Skeletal muscle cell (primary cell): ENCODE measurements around the gene PAK5.
A peak's percentile ranks its signal among the peaks of the same experiment; 100 is the strongest.

ENCODE experiments used
- DNase-seq: peaks from one replicate; pipeline ENCODE4 v3.0.0-alpha.2; 2010; ENCODE audit warnings: low read depth
- H3K4me3 ChIP-seq: 2 replicates; pipeline ENCODE4 v1.5.1; 2011; ENCODE audit warnings: low read depth, mild to moderate bottlenecking, control low read depth, low read length, moderate library complexity

Gene PAK5

GRCh38 chr20:9629831-9630230 lies 209.0 kb downstream of the PAK5 start:
- no peak overlapping the region for H3K4me3 ChIP-seq
- no peak for DNase-seq

DNA sequence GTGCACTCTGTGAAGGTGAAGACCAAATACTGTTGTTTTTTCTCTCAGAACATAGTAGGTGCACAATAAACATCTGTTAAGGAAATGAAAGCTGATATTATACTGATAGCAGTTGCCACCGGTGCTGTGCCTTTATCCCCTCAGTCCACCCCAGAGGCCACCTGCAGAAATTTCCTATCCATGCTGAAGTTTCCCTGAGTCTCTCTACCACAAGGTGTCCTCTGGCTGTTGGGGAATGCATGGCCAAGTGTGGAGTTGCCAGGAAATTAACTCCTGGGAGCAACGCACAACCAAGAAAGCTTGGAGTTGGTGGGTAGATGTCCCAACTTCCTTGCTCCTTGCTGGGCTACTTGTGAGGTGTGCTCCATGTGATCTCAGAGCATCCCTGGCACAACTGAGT lies 210.3 kb downstream of the PAK5 start:
- DNase-seq = no peak
- no peak overlapping the region for H3K4me3 ChIP-seq

DNA sequence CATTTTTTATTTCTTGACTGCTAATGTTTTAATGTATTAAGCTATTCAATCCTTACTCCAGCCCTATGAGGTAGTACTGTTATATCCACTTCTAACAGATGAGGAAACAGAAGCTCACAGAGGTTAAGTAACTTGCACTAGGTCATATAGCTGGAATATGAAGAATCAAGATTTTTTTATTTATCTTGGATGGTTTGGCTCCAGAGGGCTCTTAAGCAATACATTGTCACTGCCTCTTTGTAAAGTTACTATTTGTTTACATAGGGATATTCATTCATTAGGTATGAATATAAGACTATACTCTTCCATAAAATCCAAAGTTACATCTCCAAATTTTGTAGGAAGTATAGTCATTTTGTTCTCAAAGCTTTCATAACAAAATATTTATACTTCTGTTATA lies 210.7 kb downstream of the PAK5 start:
- H3K4me3 ChIP-seq = no peak overlapping the region
- no peak for DNase-seq

DNA sequence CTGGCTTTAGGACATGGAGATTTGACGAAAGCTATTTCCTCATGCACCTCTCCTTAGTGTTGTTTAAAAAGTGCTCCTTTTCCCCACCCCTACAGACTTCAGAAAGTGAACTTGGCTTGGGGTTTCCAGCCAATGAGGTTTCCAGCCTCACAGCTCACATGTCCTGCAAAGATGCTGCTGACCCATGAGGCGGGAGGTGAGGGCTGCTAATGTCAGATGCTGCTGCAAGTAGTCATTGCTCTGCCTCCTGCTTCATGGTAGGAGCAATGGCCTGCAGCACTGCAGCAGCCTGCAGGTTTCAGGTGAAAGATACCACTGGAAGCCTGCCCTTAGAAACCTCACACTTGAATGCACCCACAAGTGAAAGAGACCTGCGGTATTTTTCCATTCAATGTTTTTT lies 211.7 kb downstream of the PAK5 start:
- no peak for DNase-seq
- no peak overlapping the region for H3K4me3 ChIP-seq

GRCh38 chr20:9626357-9626756 lies 212.5 kb downstream of the PAK5 start:
- no peak overlapping the region for H3K4me3 ChIP-seq
- no peak for DNase-seq

- H3K4me3 ChIP-seq = no peak overlapping the region
Observed at GRCh38 chr20:9617940-9618339, 220.9 kb downstream of the PAK5 start.

GRCh38 chr20:9616833-9617461 lies 221.9 kb downstream of the PAK5 start:
- DNase-seq = peak; percentile 13
- H3K4me3 ChIP-seq = no peak overlapping the region

More at GRCh38 chr20:9617940-9618339, 220.9 kb downstream of the PAK5 start:
- no peak for DNase-seq

DNA sequence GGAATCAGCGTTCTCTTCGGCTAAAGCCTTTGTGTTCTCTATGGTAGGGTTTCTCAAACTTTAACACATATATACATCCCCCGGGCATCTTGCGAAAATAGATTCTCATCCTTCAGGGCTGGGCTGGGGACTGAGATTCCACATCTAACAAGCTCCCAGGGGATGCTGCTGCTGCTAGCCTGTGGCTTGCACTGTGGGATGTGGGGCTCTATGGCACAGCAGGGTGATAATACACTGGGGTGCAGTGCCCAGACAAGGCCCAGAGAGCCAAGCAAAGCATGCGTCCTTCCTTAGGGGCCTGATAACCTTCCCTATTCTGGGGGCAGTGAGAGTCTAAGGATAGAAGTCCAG lies 222.4 kb downstream of the PAK5 start:
- no peak overlapping the region for H3K4me3 ChIP-seq
- DNase-seq = no peak

DNA sequence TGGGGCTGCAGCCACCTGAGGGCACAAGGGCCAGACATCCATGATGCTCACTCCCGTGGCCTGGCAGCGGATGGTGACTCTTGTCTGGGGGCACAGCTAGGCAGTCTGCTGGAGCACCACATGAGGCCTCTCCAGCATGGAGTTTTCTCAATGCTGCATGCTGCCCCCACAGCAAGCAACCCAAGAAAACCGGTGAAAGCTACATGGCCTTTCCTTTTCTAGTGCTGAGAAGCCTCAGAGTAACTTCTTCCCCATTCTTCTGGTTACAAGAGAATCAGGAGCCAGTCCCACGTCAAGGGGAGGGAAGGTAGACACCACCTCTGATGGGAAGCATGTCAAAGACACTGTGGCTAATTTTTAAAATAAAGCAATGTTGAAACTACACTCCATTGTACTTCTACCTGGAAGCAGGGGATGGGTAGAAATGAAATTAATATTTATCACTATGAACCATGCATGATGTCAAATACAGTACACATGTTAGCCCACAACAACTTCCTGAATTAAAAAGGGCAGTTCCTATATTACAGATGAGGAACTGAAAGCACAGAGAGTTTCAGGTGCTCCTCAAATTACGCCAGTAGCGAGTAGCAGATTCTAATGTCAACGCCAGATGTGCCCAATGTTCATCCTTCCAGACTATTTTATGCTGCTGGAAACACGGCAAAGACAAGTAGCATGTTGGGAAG lies 223.0 kb downstream of the PAK5 start:
- no peak for DNase-seq
- H3K4me3 ChIP-seq = no peak overlapping the region

- DNase-seq = no peak
- H3K4me3 ChIP-seq = no peak overlapping the region
Observed at GRCh38 chr20:9615118-9615517, 223.8 kb downstream of the PAK5 start.

DNA sequence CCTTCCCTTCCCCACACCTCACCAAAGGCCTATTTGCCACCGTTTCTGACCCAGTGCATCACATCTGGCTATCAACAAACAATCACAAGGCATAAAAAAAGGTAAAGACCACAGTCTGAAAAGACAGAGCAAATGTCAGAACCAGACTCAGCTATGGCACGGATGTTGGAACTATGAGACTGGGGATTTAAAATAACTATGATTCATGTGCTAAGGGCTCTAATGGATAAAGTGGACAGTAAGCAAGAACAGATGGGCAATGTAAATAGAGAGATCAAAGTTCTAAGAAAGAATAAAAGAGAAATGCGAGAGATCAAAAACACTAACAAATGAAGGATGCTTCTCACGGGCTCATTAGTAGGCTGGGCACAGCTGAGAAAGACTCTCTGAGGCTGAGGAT lies 225.0 kb downstream of the PAK5 start:
- H3K4me3 ChIP-seq = no peak overlapping the region
- no peak for DNase-seq

DNA sequence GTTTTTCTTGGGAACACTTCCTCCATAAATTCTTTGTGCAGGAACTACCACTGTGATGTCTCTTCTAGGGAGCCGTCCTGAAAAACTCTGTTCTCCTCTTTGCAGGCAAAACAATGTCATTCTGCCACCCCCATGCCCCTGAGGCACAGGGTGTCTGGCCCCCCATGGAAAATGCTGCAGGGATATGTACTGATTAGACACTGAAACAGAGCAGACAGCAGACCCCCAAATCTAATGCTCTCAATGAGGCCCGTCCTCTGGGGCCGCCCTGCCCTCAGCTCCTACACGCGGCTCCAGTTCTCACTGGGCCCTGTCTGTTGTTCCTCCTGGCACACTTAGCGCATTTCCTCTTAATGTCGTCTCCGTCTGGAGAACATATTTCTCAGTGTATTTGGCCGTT lies 227.0 kb downstream of the PAK5 start:
- H3K4me3 ChIP-seq = no peak overlapping the region
- no peak for DNase-seq

DNA sequence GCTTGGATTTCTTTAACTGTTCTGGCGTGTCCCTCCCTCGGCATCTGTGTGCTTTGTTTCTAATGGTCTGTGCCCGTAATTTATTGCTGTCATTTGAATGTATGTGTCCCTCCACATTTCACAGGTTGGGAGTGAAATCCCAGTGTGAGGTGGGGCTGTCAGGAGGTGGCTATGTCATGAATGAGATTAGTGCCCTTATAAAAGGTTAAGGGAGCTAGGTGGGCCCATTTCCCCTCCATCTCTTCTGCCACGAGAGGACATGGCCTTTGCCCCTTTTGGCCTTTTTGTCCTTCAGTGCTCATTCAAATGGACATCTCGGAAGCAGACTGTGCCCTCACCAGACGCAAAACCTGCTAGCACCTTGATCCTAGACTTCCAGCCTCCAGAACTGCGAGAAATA lies 228.2 kb downstream of the PAK5 start:
- no peak for DNase-seq
- no peak overlapping the region for H3K4me3 ChIP-seq

DNA sequence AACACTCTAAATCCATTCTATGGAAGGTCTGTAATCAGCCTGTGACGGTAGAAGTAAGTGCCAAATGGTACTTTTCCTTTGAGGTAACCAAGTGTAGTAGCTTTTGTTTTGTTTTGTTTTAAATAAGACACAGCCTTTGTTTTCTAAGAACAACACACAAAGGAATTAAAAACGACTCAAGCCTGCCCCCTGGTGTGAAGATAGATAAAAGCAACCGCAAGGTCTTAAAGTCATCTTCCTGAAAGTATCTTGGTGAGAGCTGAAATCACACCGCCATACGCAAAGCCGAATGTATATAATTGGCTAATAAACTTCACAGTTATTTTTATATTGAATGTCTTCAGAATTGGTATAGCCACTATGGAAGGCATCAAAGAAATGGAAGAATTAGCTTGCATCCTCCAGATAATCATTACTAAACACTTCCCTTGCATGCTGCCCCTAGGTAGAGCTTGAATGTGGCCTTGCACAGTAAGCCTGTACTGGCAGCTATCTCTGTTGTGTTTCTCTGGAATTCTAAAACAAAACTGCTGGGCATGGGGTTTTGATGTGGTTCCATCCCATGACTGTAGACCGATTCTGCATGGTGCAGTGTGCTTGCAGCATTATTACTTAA lies 228.9 kb downstream of the PAK5 start:
- H3K4me3 ChIP-seq = no peak overlapping the region
- no peak for DNase-seq

GRCh38 chr20:9608639-9609340 lies 230.1 kb downstream of the PAK5 start:
- DNase-seq = no peak
- no peak overlapping the region for H3K4me3 ChIP-seq

GRCh38 chr20:9602847-9603183 lies 236.1 kb downstream of the PAK5 start:
- DNase-seq = no peak
- H3K4me3 ChIP-seq = no peak overlapping the region

GRCh38 chr20:9600562-9600961 lies 238.3 kb downstream of the PAK5 start:
- no peak for DNase-seq
- H3K4me3 ChIP-seq = no peak overlapping the region

GRCh38 chr20:9597547-9597946 lies 241.3 kb downstream of the PAK5 start:
- no peak for DNase-seq
- no peak overlapping the region for H3K4me3 ChIP-seq

- no peak for DNase-seq
- no peak overlapping the region for H3K4me3 ChIP-seq
Observed at GRCh38 chr20:9595763-9596162, 243.1 kb downstream of the PAK5 start.

DNA sequence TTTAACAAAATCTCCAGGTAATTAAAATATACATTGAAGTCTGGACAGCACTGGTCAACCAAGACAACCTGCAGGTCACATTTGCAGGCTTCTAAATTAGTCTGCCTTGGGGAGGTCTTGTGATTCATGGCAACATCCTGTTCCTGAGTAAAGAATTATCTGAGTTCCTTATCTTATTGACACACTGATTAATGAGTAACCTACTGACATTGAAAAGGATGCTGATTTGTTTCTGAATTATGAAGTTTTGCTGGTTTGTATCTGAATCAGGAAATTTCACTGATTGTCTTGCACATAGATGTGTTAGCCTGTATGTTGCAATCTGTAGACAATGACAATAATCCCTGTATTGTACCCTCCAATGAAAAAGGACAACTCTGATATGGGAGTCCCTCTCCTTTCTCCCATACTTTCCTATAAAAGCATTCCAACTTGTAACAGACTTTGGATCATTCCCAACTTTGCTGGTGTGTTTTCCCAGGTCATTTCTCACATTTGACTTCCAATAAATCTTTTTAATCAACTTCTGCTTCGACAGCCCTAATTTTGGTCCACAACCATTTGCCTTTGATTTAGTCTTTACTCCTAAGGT lies 244.5 kb downstream of the PAK5 start:
- no peak for DNase-seq
- H3K4me3 ChIP-seq = no peak overlapping the region
